ENCODE data around the gene VAC14.

GRCh38 chr16:70662991-70663523 lies 137.9 kb downstream of the VAC14 start:
- TF ChIP-seq CTCF (IDR thresholded peaks at IDR 0.05; ENCODE audit: low read length) (no peak), EZH2 (IDR thresholded peaks at IDR 0.05; ENCODE audit: borderline replicate concordance, low read length) (no peak)

All from OCI-LY1 (cell line).